ENCODE measurements around the gene CPSF4L. TPM values are rescaled to one million over a fixed set of nuclear protein-coding genes. Genes with fewer than 3 reads are reported as not detected.

CPSF4L gene
- total and polyA plus RNA-seq, 2 donors (not counting 3 experiments of a cell fraction or from before 2014, with no cell fraction given): not detected

DNA sequence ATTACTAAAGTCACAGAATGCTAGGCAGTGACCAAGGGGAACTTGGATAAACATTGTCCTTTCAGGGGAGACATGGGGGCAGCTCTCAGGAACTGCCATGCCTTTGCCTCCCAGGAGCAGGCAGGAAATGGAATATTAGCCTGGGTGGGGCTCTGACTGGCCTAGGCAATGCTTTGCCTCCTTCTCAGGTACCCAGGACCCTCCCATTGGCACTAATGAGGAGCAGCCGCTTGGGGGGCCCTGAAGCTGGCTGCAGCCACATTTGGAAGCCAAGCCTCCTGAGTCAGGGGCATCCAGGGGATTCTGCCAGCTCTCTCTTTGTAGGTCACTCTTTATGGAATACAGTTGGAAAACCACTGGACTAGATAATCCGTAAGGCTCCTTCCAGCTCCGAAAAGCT is 5.5 kb downstream of the CPSF4L start:
- Histone ChIP-seq H3K36me3 (ENCODE audit: control insufficient read depth in 2 of 2, extremely low read depth in 1 of 2, insufficient read depth in 2 of 2, low read length in 2 of 2) (no peaks in the 10 kb centered on the region), H4K20me1 (replicated peaks; ENCODE audit: control insufficient read depth, extremely low read depth, insufficient read depth, low read length) (no peaks in the 10 kb centered on the region), H3K4me3 (replicated peaks in 1 of 3; ENCODE audit: insufficient read depth in 1 of 3, low read depth in 1 of 3, low read length in 3 of 3) (no peak overlapping the region), H3K79me2 (ENCODE audit: control insufficient read depth, insufficient read depth, low read length) (no peaks in the 10 kb centered on the region), H3K27ac (ENCODE audit: insufficient read depth, low read depth, low read length) (no peak overlapping the region), H2AFZ (ENCODE audit: low read depth, low read length) (no peak overlapping the region), H3K27me3 (ENCODE audit: control insufficient read depth in 2 of 2, insufficient read depth in 2 of 2, low read length in 2 of 2) (no peaks in the 10 kb centered on the region), H3K4me1 (ENCODE audit: control insufficient read depth, extremely low read depth, insufficient read depth, low read length) (no peaks in the 10 kb centered on the region), H3K9ac (replicated peaks; ENCODE audit: extremely low read depth, insufficient read depth, low read length) (no peak overlapping the region), H3K4me2 (ENCODE audit: insufficient read depth, low read length) (no peak overlapping the region), H3K9me1 (replicated peaks; ENCODE audit: control insufficient read depth, extremely low read depth, insufficient read depth, low read length) (no peaks in the 10 kb centered on the region), H3K9me3 (replicated peaks; ENCODE audit: control insufficient read depth, insufficient read depth, low read length) (no peaks in the 10 kb centered on the region)
- ChIA-PET CTCF (interaction anchor here (0.8 to 11.8 kb wide), 12 partner anchors 9 to 943 kb away, joined by 3 to 376 read pairs (median 4); no protein-coding TSS in a partner anchor), POLR2A (no interaction called here)
- dilution Hi-C loops (cut with MboI; ENCODE audit: extremely low pct_ligation_motif_present, low sequenced_read_pairs): no loop called here
- DNase-seq (ENCODE audit: low read depth, low spot score): no peak
- intact Hi-C loops (cut with micrococcal nuclease): no loop called here
- no peak for FAIRE-seq
- no TSS peak for BruUV-seq (replicated peaks)
- TF ChIP-seq, protein P1, sequence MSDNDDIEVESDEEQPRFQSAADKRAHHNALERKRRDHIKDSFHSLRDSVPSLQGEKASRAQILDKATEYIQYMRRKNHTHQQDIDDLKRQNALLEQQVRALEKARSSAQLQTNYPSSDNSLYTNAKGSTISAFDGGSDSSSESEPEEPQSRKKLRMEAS (IDR thresholded peaks at IDR 0.05; ENCODE audit: insufficient read depth, insufficient read length): no peak
- TF ChIP-seq CTCF (IDR thresholded peaks at IDR 0.05; ENCODE audit: extremely low read depth in 1 of 2, insufficient read depth in 1 of 2, low read depth in 1 of 2, low read length in 2 of 2): no peak
- no peak for TF ChIP-seq MYC (IDR thresholded peaks at IDR 0.05; ENCODE audit: low read depth, low read length)
- no peak for TF ChIP-seq FOS (IDR thresholded peaks at IDR 0.05; ENCODE audit: borderline replicate concordance, insufficient read depth, low read length)
- TF ChIP-seq EZH2 (IDR thresholded peaks at IDR 0.05; ENCODE audit: borderline replicate concordance, low read depth, low read length, severe bottlenecking): no peak
- TF ChIP-seq JUN (IDR thresholded peaks at IDR 0.05; ENCODE audit: borderline replicate concordance, insufficient read depth, insufficient read length, low read depth): no peak

Data from endothelial cell of umbilical vein (primary cell).